HepG2 (cell line): ENCODE results near the gene PKDREJ. TPM values are rescaled to one million over a fixed set of nuclear protein-coding genes. Genes with fewer than 3 reads are reported as not detected.

ENCODE experiments used
- AHR ChIP-seq: IDR thresholded peaks from 2 replicates; pipeline ENCODE4 v1.6.1; 2018; ENCODE audit warnings: missing genetic modification reagents, missing compliant biosample characterization
- IKZF5 ChIP-seq: IDR thresholded peaks from 2 replicates; pipeline ENCODE4 v1.6.1; 2018; ENCODE audit warnings: missing genetic modification reagents, mild to moderate bottlenecking, missing compliant biosample characterization
- JARID2 ChIP-seq: sonication (generic); formaldehyde crosslinking; IDR thresholded peaks from 2 replicates; pipeline ENCODE4 v1.8.1; 2023; ENCODE audit warnings: missing genetic modification reagents, inconsistent platforms; ENCODE audit not compliant: insufficient replicate concordance
- KDM4B ChIP-seq: sonication (generic); formaldehyde crosslinking; IDR thresholded peaks from 2 replicates; pipeline ENCODE4 v1.4.0; 2020; ENCODE audit warnings: missing genetic modification reagents
- NR2F1 ChIP-seq, 2 experiments: fragments of 450-650 bp in 1 of 2; formaldehyde crosslinking in 1 of 2; IDR thresholded peaks; 2 replicates each; pipeline versions ENCODE4 v1.5.0 to v1.6.1; 2016 to 2020; ENCODE audit warnings: mild to moderate bottlenecking in 1 of 2, missing compliant biosample characterization in 1 of 2, missing genetic modification reagents in 1 of 2, moderate library complexity in 1 of 2
- TBX2 ChIP-seq: sonication (generic); formaldehyde crosslinking; IDR thresholded peaks from 2 replicates; pipeline ENCODE4 v1.5.0; 2020; ENCODE audit warnings: missing genetic modification reagents, mild to moderate bottlenecking, borderline replicate concordance
- ZHX1 ChIP-seq: sonication (generic); formaldehyde crosslinking; IDR thresholded peaks from 2 replicates; pipeline ENCODE4 v1.8.1; 2022; ENCODE audit warnings: low read depth, mild to moderate bottlenecking, missing genetic modification reagents
- ZNF431 ChIP-seq: sonication (generic); formaldehyde crosslinking; IDR thresholded peaks from 2 replicates; pipeline ENCODE4 v1.9.0; 2022; ENCODE audit warnings: missing genetic modification reagents, low read depth, mild to moderate bottlenecking, borderline replicate concordance
- ZNF75D ChIP-seq: sonication (generic); formaldehyde crosslinking; IDR thresholded peaks from 2 replicates; pipeline ENCODE4 v1.8.1; 2023; ENCODE audit warnings: missing genetic modification reagents, mild to moderate bottlenecking, borderline replicate concordance
- polyA plus RNA-seq, 8 experiments: library from polyadenylated mRNA; depleted of rRNA in 3 of 8; stranded (reverse) in 7 of 8; unstranded in 1 of 8; fragments of >200 nt; fragmentation: Illumina TruSeq in 4 of 8; extraction: Trizol in 4 of 8; gene quantifications; 2 replicates each; pipeline versions ENCODE4 v1.2.1 to v1.2.3, GENCODE V29; 2011 to 2016; ENCODE audit warnings: low read depth in 4 of 8, missing spikeins in 1 of 8, mixed read lengths in 1 of 8; ENCODE audit not compliant: insufficient read depth in 1 of 8
- total RNA-seq, 5 experiments: library from RNA; depleted of rRNA; stranded (reverse); fragments of >200 nt; fragmentation: Illumina TruSeq; extraction: Trizol; gene quantifications; 2 replicates each; pipeline ENCODE4 v1.2.3, GENCODE V29; 2016; ENCODE audit warnings: low read depth in 1 of 5
- TF ChIP-seq, protein P1 (sequence below), 2 experiments: sonication (generic) in 1 of 2; formaldehyde crosslinking in 1 of 2; IDR thresholded peaks; 2 replicates each; pipeline versions ENCODE4 v1.5.1 to v1.6.1; 2011 to 2020; ENCODE audit warnings: borderline replicate concordance in 1 of 2, low read depth in 1 of 2, low read length in 1 of 2, mild to moderate bottlenecking in 1 of 2, missing genetic modification reagents in 1 of 2, moderate library complexity in 1 of 2
- TF ChIP-seq, protein P2 (sequence below): sonication (generic); formaldehyde crosslinking; IDR thresholded peaks from 2 replicates; pipeline ENCODE4 v1.5.0; 2020; ENCODE audit warnings: mild to moderate bottlenecking, missing genetic modification reagents
- TF ChIP-seq, protein P3 (sequence below): sonication (generic); formaldehyde crosslinking; IDR thresholded peaks from 2 replicates; pipeline ENCODE4 v1.4.0; 2020; ENCODE audit warnings: missing genetic modification reagents
- TF ChIP-seq, protein P4 (sequence below): sonication (generic); formaldehyde crosslinking; IDR thresholded peaks from 2 replicates; pipeline ENCODE4 v1.5.0; 2020; ENCODE audit warnings: mild to moderate bottlenecking, missing genetic modification reagents

Gene PKDREJ
- total and polyA plus RNA-seq, 2 of the 13 experiments (the other 11 are each of a cell fraction or from before 2014, with no cell fraction given): not detected

DNA sequence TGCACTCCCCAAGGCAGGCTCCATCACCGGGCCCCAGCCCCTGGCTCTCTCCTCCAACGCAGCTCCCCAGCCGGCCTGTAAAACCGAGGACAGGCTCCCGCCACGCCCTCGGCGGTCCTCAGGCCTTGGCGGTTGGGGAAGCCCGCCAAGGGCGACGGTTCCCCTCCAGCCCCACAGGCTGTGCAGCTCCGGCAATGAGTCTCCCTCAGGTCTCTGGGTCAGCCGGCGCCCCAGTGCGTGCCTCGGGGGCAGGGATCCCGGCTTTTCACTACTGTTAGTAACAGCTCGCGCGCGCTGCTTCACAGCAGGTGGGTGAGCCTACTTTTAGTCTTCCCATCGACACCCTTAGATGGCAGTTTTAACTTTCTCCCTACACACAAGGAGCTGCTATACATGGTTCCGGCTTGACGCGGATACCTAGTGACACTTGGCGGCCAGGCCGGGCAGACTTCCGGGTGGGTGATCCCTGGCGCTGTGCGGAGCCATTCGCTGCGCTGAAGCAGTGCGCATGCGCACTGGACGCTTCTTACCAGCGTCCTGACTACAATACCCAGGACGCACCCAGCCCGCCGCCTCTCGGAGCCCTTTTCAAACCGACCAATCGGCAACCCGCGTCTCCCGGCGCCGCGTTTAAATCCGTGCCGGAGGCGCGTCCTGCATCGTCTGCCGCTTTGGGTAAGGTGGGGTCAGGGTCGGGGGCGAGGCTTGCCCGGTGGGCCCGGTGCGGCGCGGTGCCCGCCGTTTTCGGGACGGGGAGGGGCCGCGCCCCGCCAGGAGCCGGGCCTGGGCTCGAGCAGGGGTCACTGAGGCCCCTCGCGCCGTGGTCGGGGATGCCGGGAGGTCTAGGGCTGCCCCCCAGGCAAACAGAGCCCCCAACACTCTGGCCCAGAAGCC, 33.4 kb upstream of the PKDREJ start, which contains the start of gene GTSE1 (continued):
- peak; percentile 70 for TF ChIP-seq ZHX1 (CRISPR knock-in tag)
- TF ChIP-seq TBX2 (CRISPR knock-in tag): no peak
- TF ChIP-seq JARID2 (CRISPR knock-in tag): no peak
- no peak for TF ChIP-seq ZNF75D (CRISPR knock-in tag)
- TF ChIP-seq, protein P1, sequence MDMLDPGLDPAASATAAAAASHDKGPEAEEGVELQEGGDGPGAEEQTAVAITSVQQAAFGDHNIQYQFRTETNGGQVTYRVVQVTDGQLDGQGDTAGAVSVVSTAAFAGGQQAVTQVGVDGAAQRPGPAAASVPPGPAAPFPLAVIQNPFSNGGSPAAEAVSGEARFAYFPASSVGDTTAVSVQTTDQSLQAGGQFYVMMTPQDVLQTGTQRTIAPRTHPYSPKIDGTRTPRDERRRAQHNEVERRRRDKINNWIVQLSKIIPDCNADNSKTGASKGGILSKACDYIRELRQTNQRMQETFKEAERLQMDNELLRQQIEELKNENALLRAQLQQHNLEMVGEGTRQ (IDR thresholded peaks at IDR 0.05; ENCODE audit: low read depth, low read length): no peak
- TF ChIP-seq, protein P1 (CRISPR knock-in tag; IDR thresholded peaks at IDR 0.05; ENCODE audit: borderline replicate concordance): no peak
- TF ChIP-seq AHR: no peak
- no peak for TF ChIP-seq NR2F1 (CRISPR knock-in tag; IDR thresholded peaks at IDR 0.05)
- TF ChIP-seq ZNF431: no peak; the same call in 1 of the 2 replicates
- TF ChIP-seq, protein P2, sequence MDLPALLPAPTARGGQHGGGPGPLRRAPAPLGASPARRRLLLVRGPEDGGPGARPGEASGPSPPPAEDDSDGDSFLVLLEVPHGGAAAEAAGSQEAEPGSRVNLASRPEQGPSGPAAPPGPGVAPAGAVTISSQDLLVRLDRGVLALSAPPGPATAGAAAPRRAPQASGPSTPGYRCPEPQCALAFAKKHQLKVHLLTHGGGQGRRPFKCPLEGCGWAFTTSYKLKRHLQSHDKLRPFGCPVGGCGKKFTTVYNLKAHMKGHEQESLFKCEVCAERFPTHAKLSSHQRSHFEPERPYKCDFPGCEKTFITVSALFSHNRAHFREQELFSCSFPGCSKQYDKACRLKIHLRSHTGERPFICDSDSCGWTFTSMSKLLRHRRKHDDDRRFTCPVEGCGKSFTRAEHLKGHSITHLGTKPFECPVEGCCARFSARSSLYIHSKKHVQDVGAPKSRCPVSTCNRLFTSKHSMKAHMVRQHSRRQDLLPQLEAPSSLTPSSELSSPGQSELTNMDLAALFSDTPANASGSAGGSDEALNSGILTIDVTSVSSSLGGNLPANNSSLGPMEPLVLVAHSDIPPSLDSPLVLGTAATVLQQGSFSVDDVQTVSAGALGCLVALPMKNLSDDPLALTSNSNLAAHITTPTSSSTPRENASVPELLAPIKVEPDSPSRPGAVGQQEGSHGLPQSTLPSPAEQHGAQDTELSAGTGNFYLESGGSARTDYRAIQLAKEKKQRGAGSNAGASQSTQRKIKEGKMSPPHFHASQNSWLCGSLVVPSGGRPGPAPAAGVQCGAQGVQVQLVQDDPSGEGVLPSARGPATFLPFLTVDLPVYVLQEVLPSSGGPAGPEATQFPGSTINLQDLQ (CRISPR knock-in tag): no peak
- TF ChIP-seq, protein P3, sequence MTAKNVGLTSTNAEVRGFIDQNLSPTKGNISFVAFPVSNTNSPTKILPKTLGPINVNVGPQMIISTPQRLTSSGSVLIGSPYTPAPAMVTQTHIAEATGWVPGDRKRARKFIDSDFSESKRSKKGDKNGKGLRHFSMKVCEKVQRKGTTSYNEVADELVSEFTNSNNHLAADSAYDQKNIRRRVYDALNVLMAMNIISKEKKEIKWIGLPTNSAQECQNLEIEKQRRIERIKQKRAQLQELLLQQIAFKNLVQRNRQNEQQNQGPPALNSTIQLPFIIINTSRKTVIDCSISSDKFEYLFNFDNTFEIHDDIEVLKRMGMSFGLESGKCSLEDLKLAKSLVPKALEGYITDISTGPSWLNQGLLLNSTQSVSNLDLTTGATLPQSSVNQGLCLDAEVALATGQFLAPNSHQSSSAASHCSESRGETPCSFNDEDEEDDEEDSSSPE (CRISPR knock-in tag): peak; percentile 100
- no peak for TF ChIP-seq KDM4B (CRISPR knock-in tag)
- peak; percentile 58; the same call in 1 of the 2 replicates for TF ChIP-seq IKZF5 (CRISPR knock-in tag)
- TF ChIP-seq, protein P4, sequence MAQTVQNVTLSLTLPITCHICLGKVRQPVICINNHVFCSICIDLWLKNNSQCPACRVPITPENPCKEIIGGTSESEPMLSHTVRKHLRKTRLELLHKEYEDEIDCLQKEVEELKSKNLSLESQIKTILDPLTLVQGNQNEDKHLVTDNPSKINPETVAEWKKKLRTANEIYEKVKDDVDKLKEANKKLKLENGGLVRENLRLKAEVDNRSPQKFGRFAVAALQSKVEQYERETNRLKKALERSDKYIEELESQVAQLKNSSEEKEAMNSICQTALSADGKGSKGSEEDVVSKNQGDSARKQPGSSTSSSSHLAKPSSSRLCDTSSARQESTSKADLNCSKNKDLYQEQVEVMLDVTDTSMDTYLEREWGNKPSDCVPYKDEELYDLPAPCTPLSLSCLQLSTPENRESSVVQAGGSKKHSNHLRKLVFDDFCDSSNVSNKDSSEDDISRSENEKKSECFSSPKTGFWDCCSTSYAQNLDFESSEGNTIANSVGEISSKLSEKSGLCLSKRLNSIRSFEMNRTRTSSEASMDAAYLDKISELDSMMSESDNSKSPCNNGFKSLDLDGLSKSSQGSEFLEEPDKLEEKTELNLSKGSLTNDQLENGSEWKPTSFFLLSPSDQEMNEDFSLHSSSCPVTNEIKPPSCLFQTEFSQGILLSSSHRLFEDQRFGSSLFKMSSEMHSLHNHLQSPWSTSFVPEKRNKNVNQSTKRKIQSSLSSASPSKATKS (CRISPR knock-in tag): no peak
